Globus pallidus (tissue), 1 donor: ENCODE data around the gene ALDH2.
A peak's percentile ranks its signal among the peaks of the same experiment; 100 is the strongest.
"Not testable (repeated sequence)": the region's sequence is repeated elsewhere in the genome, so short reads cannot be mapped to it uniquely, and the experiment has no call there.

Experiments used
- DNase-seq: peaks from one replicate; pipeline ENCODE4 v3.0.0-alpha.2; 2015; ENCODE audit warnings: low spot score

The ALDH2 gene

DNA sequence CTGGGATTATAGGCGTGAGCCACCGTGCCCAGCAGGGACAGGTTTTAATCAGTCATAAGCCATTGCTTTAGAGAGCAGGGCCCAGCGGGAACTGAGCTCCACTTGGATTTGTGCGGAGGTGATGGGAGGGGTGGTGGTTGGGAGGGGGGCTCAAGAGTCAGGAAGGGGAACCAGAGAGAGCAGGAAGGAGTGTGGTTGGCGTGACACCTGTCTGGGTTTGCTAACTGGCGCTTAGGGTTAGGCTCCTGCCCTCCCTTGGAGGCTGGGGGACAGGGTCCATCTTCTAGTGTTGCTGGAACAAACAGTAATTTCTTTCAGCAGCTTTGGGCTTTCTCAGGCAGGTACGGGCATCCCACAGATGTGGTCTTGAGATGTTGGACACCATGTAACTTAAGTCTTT lies 7.5 kb upstream of the ALDH2 start:
- no peak for DNase-seq

DNA sequence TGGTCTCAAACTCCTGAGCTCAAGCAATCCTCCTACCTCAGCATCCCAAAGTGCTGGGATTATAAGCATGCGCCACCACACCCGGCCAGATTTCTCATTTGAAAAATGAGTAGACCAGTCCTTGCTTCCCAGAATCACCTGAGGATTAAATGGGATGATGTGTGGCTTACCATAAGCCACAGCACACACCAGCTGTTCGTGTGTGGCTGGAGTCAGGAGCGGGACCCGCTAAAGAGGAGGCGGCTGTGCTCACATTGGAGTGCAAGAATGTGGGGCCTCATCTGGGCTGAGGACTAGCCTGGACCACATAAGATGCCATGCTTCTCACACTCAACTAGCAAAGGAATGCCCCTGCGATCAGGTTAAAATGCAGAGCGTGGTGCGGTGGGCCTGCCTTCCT lies 6.7 kb upstream of the ALDH2 start:
- DNase-seq = no peak

DNA sequence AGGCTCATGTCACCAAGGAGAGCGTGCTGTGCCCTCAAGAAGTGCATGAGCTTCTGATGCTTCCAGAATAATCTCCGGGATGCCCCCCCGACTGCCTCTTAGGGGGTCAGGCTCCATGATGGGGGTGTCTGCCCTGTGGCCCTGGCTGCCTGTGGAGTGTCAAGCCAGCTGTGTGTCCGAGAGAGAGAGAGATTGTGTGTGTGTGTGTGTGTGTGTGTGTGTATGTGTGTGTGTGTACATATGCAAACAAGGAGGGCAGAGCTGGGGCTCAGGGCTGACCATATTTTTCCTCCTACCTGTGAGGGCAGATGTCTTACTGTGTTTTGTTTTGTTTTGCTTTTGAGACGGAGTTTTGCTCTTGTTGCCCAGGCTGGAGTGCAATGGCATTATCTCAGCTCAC lies 5.6 kb upstream of the ALDH2 start:
- DNase-seq = no peak

DNA sequence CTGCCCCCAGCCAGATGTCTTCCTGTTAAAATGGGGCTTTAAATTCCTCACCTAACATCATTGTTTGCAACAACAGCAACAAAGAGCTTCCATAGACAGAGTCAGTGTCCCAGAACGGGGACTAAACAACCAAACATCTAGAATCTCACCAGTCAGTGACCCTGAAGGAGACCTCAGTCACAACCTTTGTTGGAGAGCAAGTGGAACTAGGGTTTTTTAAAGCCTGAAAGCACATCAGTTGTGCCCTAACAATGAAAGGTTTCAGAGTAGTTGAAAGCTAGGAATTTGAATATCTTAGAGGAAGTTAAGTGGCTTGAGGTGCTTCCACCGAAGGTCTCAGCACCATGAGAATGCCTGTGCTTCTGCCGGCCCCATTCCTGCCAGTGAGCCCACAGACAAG lies 5.0 kb upstream of the ALDH2 start:
- DNase-seq = no peak

DNA sequence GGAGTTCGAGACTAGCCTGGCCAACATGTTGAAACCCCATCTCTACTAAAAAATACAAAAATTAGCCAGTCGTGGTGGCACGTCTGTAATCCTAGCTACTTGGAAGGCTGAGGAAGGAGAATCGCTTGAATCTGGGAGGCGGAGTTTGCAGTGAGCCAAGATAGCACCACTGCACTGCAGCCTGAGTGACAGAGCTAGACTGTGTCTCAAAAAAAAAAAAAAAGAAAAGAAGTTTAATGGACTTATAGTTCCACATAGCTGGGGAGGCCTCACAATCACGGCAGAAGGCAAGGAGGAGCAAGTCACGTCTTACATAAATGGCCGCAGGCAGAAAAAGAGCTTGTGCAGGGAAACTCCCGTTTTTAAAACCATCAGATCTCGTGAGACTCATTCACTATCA lies 3.2 kb upstream of the ALDH2 start:
- not testable (repeated sequence) for DNase-seq

DNA sequence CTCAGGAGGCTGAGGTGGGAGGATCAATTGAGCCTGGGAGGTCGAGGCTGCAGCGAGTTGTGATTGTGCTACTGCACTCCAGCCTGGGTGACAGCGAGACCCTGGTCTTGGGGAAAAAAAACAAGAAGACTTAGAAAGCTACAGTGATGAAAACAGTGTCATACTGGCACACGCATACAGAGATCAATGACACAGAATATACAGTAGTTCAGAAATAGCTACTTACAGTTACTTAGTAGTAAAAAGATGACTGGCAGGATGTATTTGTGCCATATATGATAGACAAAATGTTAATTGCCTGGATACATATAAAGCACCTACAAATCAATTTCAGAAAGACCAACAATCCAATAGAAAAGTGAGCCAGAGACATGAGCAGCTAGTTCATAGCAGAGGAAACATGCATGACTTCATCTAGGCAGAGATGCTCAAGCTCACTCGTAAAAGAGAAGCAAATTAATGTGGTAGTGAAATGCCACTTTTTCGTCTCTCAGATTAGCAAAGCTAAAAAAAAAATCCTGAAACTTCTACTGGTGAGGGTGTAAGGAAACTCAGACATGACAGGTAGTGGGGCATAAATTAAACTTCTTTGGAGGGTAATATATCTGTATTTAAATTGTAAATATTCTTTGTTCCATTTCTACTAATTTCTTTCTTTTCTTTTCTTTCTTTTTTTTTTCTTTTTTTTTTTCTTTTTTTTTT lies 2.5 kb upstream of the ALDH2 start:
- no peak for DNase-seq

DNA sequence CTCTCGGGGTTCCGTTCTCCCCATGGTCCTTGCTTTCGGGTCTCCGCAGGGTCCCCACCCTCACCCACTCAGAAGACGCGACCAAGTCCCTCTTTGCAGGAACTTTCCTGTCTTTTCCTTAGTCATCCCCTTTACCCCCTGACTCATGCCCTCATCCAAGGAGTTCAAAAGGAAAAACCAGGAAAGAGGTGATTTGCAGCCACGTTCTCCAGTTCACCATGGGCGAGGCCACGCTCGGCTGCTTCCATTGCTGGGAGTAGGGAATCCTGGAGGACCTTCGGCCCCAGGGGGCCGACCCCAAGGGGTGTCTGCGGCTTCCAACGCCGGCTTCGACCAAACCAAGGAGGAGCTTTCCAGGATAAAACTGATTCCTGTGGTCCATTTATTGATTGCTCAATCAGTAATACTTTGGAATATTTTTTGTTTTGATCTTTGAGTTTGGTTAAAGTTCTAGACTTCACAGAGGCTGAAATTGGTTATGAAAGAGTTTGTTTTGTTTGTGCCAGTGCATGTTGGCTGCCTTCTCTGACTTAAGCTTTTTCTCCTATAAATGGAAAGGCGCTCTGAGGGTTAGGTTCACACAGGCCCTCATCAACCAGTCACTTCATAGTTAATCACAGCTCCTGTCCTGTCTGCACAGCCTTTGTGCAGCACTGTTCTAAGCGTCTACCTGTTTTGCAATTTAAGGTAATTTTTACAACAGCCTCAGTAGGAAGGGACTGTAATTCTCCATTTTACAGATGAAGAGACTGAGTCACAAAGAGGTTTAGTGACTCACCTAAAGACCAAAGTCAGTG lies 827 bp downstream of the ALDH2 start:
- no peak for DNase-seq

DNA sequence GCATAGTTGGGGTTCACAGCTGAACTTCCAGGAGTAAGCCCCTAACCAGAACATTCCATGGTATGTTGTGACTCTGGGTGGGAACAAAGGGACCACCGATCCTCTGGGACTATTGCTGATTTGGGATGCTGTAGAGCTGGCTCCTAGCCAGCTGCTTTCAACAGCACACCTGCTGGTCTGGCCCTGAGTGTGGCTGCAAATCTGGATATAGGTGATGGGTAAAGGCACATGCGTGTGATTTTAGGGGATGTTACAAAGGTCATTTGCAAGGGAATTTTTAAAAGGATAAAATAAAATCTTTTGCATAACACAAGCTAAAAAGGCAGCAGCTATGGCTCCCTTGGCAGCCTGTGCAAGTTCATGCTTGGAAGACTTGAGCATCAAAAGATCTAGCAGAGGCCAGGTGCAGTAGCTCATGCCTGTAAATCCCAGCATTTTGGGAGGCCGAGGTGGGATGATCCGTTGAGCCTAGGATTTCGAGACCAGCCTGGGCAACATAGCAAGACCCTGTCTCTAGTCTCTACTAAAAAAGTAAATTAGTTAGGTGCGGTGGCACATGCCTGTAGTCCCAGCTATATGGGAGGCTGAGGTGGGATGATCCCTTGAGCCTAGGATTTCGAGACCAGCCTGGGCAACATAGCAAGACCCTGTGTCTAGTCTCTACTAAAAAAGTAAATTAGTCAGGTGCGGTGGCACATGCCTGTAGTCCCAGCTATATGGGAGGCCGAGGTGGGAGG lies 1.6 kb downstream of the ALDH2 start:
- DNase-seq = no peak

DNA sequence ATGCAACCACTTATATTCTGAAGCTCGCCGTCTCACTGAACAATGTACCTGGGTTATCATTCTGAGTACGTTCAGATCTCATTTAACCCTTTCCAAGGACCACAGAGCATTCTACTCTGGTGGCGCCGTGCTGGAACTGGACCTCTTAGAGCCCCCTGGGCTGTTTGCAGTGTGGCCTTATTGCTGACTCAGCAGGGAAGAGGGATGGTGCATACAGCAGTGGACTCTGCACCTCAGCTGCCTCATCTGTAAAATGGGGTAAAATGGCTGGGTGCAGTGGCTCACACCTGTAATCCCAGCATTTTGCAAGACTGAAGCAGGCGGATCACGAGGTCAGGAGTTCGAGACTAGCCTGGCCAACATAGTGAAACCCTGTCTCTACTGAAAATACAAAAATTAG lies 2.9 kb downstream of the ALDH2 start:
- DNase-seq = no peak

DNA sequence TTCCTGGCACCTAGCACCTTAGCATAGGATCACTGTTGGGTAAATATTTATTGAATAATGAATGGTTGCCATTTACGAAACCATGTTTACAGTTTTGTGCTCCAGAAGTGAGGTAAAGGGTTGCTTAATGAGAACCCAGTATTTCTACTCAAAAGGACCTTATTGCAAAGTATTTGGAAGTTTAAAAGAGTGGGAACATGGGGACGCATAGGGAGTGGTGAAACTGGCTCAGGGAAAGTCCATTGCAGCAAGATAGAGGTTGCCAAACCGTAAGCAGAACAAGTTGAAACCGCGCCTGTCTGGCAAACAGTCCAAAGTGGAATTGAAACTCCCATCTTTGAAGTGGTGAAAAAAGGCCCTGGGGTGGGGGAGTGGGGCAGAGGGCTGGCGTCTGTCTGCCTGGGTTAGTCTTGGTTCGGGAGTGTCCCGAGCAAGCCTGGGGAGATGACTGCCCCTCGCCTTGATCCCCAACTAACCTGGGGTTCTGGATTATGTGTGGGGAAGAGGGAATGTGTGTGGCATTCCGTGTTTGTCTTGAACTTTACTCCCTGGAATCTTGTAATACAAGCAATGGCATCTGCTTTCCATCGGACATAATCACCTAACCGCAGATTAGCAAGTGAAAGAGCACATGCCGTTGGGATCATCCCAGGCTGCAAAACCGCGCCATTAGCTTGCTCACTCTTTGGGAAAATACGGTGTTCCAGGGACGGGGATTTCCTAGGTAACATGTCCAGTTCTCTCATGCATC lies 7.2 kb downstream of the ALDH2 start:
- DNase-seq = peak; percentile 63

DNA sequence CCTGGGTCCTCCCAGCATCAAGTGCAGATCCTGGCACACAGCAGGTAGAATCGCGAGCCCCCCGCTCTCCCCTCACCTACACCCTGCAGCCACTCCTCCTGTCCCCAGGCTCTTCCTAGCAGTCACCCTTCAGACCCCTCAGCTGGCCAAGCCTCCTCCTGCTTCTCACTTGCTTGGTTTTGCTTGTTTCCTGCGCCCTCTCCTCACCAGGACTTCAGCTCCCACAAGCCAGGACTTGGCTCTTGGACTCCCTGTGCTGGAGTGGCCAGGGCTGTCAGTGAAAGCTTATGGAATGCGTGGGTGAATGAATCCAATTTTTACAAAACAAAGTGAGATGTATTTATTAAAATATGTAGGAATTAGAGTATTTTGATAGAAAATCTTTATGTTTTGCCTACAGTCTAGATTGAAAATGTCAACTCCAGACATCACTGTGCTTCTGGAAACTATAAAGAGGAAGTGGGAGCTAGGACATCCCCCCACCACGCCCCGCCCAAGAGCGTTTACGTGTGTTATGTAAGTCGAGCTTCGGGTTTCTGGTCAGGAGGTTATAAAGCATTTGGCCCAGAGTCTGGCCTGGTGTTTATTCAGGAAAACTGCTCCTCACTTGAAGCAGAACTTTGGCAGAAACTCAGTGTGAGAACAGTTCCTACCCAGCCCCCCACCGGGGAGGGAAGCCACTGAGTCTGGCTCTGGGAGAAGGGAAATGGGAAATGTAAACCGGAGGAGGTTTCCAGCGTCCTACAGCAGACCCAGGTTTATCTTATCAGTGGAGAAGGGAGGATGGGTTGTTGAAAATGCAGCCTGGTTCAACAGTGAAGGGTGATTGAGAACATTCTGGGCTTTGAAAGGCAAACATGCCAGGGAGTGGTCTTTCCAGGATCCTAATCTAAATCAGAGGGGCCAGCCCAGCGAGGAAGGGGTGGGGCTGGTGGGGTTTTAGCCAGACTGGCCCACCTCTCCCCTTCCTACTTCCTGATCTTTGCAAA lies 8.8 kb downstream of the ALDH2 start:
- DNase-seq = peak; percentile 80

DNA sequence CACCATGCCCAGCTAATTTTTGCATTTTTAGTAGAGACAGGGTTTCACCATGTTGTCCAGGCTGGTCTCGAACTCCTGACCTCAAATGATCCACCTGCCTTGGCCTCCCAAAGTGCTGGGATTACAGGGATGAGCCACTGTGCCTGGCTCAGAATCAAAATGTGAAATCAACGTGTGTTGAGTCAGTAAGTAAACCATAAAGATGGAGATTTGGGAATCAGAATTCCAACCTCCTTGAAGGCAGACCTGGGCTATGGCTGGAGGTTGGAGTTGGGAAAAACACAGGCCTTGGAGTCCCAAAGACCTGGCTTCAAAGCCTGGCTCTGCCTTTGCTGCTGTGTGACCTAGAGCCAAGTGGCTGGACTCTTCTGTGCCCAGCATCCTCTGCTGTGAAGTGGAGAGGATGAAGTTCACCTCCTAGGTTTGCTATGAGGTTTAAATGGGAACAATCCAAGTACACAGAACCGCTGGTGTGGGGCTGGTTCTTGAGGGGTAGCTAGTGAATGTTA lies 10.2 kb downstream of the ALDH2 start:
- no peak for DNase-seq

DNA sequence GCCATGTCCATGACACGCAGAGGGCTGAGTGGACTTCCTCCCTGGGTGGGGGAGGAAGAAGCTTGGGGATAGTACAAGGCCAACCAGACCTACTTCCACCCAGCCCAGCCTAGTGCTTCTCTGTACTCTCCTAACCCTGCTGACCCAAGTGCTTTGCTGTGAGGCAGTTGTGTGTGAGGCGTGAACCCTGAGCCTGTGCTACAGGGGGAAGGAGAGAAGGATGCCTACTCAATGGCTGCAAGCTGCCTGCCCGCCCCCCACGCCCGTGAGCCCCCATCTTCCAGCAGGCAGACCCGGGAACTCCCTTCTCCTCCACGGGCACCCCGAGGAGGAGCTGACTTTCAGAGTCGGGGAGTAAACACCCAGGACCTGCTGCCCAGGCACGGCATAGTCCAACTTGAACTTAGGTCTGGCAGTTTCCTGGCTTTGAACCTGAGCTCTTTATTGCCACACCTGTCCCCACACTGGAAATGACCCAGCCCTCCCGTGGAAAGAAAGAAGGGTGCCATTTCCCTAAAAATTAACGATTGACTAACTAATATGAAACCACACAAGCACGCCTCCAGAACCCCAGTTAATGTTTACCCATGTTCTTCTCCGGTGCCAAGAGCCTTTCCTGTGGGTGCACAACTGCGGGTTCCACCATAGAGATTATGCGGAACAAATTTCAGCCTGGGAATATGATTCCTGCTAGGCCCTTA lies 10.8 kb downstream of the ALDH2 start:
- DNase-seq = peak; percentile 52

DNA sequence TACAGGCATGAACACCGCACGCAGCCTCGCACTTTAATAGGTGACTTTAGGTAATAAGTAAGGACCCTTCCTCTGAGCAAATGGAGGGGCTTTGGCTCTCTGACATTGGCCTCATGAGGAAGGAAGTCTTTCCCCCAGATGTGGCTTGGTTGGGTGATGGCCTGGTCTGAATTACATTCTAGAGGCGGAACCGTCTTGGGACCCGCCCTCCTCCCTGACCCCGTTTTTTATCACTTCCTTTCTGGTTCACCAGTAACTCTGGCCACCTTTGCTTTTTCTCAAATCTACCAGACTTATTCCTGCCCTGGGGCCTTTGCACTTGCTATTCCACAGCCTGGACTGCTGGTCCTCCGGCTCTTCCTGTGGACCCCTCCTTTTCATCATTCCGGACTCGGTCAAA lies 13.4 kb downstream of the ALDH2 start:
- DNase-seq = no peak

DNA sequence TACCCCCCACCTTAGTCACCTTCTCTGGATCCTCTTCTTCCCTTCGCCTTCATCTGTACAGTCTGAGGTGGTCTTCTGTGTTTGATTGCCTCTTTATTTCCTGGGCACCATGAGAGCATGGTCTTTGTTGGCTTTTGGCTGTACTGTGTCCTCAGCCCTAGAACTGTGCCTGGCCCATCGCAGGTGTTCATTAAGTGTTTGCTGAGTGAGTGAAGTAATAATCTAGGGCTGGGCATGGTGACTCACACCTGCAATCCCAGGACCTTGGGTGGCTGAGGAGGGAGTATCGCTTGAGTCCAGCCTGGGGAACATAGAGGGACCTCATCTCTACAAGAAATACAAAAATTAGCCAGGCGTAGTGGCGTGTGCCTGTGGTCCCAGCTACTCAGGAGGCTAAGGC lies 13.9 kb downstream of the ALDH2 start:
- no peak for DNase-seq

DNA sequence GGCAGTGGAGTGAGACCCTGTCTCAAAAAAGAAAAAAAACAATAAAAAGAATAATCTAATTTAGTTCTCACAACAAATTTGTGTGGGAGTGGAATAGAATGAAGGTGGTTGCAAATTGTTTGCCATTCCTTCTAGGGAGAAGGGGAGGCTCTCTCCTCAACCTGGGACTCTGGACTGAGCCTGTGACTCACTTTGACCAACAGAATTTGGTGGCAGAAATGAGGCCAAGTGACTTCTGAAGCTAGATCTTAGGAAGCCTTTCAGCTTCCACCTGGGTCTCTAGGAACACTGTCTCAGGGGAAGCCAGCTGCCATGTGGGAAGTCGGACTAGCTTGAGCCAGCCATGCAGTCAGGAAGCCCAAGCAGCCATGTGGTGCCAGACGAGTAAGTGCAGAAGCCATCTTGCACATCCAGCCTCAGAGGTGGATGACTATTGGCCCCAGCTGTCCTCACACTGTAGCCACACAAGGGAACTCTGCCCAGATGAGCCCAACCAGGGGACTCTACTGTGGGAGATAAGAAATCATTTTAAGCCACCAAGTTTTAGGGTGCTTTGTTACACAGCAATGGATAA lies 14.4 kb downstream of the ALDH2 start:
- DNase-seq = no peak

DNA sequence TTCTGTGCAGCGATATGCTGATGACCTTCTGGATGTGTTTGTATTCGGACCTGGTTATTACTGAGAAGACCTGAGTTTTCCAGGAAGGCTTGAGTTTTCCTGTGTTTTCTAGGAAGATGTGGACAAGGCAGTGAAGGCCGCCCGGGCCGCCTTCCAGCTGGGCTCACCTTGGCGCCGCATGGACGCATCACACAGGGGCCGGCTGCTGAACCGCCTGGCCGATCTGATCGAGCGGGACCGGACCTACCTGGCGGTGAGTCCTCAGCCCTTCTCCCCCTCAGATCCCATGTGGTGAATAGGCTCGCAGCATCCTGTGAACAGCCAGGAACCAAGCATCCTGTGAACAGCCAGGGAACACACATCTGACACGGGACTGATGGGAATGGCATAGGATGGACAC lies 16.3 kb downstream of the ALDH2 start:
- no peak for DNase-seq

DNA sequence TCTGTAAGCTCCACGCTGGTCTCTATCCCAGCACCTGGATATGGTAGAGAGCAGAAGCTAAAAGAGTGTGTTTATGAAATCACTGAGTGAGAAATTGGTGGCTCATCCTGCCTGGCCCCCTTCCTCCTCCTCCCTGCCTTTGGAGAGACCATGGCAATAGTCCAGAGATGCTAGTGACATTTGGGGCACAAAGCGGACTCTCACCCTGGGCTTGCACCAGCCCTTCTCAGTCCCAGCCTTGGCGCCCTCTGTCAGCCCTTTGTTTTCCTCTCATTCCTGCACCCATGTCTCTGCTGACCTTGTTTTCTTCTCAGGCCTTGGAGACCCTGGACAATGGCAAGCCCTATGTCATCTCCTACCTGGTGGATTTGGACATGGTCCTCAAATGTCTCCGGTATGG lies 18.2 kb downstream of the ALDH2 start:
- no peak for DNase-seq

DNA sequence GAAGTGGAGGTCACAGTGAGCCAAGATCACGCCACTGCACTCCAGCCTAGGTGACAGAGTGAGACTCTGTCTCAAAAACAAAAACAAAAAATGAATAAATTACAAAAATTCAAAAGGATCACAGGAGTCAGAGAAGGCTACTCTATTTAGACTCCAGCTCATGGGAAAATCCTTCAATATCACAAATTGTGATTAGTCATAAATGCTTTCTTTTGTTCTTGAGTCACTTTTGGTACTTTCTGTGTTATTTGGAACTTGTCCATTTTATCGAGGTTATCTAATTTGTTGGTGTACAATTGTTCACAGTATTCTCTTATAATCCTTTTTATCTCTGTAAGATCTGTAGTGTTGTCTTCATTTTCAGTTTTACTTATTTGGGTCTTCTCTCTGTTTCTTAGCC lies 18.9 kb downstream of the ALDH2 start:
- no peak for DNase-seq

DNA sequence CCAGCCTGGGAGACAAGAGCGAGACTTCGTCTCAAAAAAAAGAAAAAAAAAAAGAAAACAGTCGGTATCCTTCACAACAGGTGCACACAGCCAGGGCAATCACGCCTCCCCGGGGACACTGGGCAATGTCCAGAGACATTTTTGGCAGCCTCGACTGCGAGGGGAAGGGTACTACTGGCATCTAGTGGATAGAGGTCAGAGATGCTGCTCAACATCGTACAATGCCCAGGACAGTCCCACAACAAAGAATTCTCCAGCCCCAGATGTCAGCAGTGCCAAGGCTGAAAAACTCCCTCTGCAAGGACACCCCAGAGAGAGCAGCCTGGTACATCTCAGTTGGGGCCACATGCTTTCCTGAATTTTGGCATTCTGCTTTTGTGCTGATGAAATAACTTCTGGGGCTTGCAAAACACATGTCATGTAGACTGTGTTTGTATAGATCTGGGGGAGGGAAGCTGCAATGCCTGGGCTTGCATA lies 21.5 kb downstream of the ALDH2 start:
- DNase-seq = peak; percentile 20
